ENCODE measurements around the gene ODAD4. TPM values are rescaled to one million over a fixed set of nuclear protein-coding genes. Genes with fewer than 3 reads are reported as not detected.

ODAD4 gene
- polyA plus RNA-seq, 3 donors: 0.04 to 0.28 (median 0.23) TPM

DNA sequence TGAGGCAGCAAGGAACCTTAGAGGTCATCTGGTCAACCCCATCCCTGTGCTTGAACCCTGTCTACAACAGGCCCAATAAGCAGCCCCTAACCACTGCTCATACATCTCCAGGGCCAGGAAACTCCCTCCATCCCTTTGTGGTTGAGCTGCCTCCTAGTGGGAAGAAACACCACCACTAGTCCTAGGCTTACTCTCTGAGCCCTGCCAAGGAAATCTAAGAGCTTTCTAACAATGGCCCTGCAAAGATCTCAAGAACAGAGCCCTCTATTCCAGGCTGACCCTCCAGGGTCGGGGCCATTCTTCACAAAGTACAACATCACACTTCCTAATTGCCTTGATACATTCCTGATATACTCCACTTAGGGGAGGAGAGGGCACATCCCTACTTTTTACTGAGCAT, 17.5 kb upstream of the ODAD4 start:
- no peak for DNase-seq
- intact Hi-C loops (cut with micrococcal nuclease): no loop called here
- Histone ChIP-seq H3K9me3 (replicated peaks in 1 of 2; ENCODE audit: control insufficient read depth in 1 of 2, insufficient read depth in 1 of 2, low read length in 2 of 2) (no peaks in the 10 kb centered on the region), H2AFZ (ENCODE audit: insufficient read depth, low read depth, low read length, poor library complexity, severe bottlenecking) (no peak overlapping the region), H3K79me2 (ENCODE audit: insufficient read depth, low read length) (peaks cover 56% of the 10 kb centered on the region), H3K4me3 (replicated peaks in 1 of 3; ENCODE audit: low read depth in 2 of 3, low read length in 3 of 3) (no peak overlapping the region), H3K9ac (ENCODE audit: insufficient read depth, low read length, poor library complexity, severe bottlenecking) (no peak overlapping the region), H4K20me1 (ENCODE audit: insufficient read depth, low read length) (peaks cover 69% of the 10 kb centered on the region), H3K4me1 (ENCODE audit: control insufficient read depth in 1 of 2, insufficient read depth in 2 of 2, low read length in 2 of 2) (peaks cover 9 to 12% of the 10 kb centered on the region in 2 donors), H3K4me2 (replicated peaks; ENCODE audit: extremely low read depth, low read length, poor library complexity, severe bottlenecking) (no peak overlapping the region), H3K27me3 (ENCODE audit: control insufficient read depth in 2 of 2, insufficient read depth in 2 of 2, low read length in 2 of 2) (no peaks in the 10 kb centered on the region), H3K36me3 (replicated peaks in 1 of 2; ENCODE audit: control insufficient read depth in 1 of 2, insufficient read depth in 2 of 2, low read length in 2 of 2) (peaks cover 60 to 66% of the 10 kb centered on the region in 2 donors), H3K27ac (ENCODE audit: low read depth in 1 of 2, low read length in 2 of 2) (no peak overlapping the region)
- TF ChIP-seq, protein P1, sequence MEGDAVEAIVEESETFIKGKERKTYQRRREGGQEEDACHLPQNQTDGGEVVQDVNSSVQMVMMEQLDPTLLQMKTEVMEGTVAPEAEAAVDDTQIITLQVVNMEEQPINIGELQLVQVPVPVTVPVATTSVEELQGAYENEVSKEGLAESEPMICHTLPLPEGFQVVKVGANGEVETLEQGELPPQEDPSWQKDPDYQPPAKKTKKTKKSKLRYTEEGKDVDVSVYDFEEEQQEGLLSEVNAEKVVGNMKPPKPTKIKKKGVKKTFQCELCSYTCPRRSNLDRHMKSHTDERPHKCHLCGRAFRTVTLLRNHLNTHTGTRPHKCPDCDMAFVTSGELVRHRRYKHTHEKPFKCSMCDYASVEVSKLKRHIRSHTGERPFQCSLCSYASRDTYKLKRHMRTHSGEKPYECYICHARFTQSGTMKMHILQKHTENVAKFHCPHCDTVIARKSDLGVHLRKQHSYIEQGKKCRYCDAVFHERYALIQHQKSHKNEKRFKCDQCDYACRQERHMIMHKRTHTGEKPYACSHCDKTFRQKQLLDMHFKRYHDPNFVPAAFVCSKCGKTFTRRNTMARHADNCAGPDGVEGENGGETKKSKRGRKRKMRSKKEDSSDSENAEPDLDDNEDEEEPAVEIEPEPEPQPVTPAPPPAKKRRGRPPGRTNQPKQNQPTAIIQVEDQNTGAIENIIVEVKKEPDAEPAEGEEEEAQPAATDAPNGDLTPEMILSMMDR (IDR thresholded peaks at IDR 0.05): no peak
- Mint-ChIP-seq H3K4me1 (peaks cover 24% of the 10 kb centered on the region), H3K4me3 (no peak overlapping the region), H3K27me3 (ENCODE audit: low read depth in 3 of 3) (peaks cover 0 to 4% (median 0%) of the 10 kb centered on the region in 3 donors), H3K27ac (no peak overlapping the region), H3K36me3 (peaks cover 61 to 71% of the 10 kb centered on the region in 2 donors), H3K9me3 (peaks cover 0 to 2% (median 0%) of the 10 kb centered on the region in 7 donors)
- no CpG with 5 or more reads among the region's 1 CpG for WGBS (ENCODE audit: insufficient coverage)

- Histone ChIP-seq H4K20me1 (ENCODE audit: insufficient read depth, low read length) (peaks cover 74% of the 10 kb centered on the region), H3K4me3 (replicated peaks in 1 of 3; ENCODE audit: low read depth in 2 of 3, low read length in 3 of 3) (no peak overlapping the region), H3K27me3 (ENCODE audit: control insufficient read depth in 2 of 2, insufficient read depth in 2 of 2, low read length in 2 of 2) (no peaks in the 10 kb centered on the region), H3K4me1 (ENCODE audit: control insufficient read depth in 1 of 2, insufficient read depth in 2 of 2, low read length in 2 of 2) (peaks cover 13 to 15% of the 10 kb centered on the region in 2 donors), H2AFZ (ENCODE audit: insufficient read depth, low read depth, low read length, poor library complexity, severe bottlenecking) (no peak overlapping the region), H3K9me3 (replicated peaks in 1 of 2; ENCODE audit: control insufficient read depth in 1 of 2, insufficient read depth in 1 of 2, low read length in 2 of 2) (no peaks in the 10 kb centered on the region), H3K79me2 (ENCODE audit: insufficient read depth, low read length) (peaks cover 64% of the 10 kb centered on the region), H3K4me2 (replicated peaks; ENCODE audit: extremely low read depth, low read length, poor library complexity, severe bottlenecking) (no peak overlapping the region), H3K9ac (ENCODE audit: insufficient read depth, low read length, poor library complexity, severe bottlenecking) (no peak overlapping the region), H3K36me3 (replicated peaks in 1 of 2; ENCODE audit: control insufficient read depth in 1 of 2, insufficient read depth in 2 of 2, low read length in 2 of 2) (peaks cover 53 to 58% of the 10 kb centered on the region in 2 donors), H3K27ac (ENCODE audit: low read depth in 1 of 2, low read length in 2 of 2) (no peak overlapping the region)
- intact Hi-C loops (cut with micrococcal nuclease): no loop called here
- Mint-ChIP-seq H3K27me3 (ENCODE audit: low read depth in 3 of 3) (peaks cover 0 to 4% (median 0%) of the 10 kb centered on the region in 3 donors), H3K36me3 (peaks cover 54 to 63% of the 10 kb centered on the region in 2 donors), H3K27ac (no peak overlapping the region), H3K4me3 (no peak overlapping the region), H3K4me1 (peaks cover 24% of the 10 kb centered on the region), H3K9me3 (peaks cover 0 to 2% (median 0%) of the 10 kb centered on the region in 7 donors)
- DNase-seq: no peak
- TF ChIP-seq, protein P1 (IDR thresholded peaks at IDR 0.05): no peak
- 100% methylated on average over 1 of the region's 4 CpGs for WGBS (ENCODE audit: insufficient coverage)
Observed at GRCh38 chr17:41913798-41914197, 16.6 kb upstream of the ODAD4 start.

Data from CD14-positive monocyte (primary cell).